Loucy (cell line): Measurements from ENCODE around the gene SLC6A18.

ENCODE experiments used
- CTCF ChIP-seq: fragments of 200-600 bp; sonication (generic); conservative IDR thresholded peaks from 2 replicates; pipeline ENCODE4 v1.5.1; 2014; ENCODE audit warnings: mild to moderate bottlenecking, antibody characterized with exemption, low read length
- EZH2phosphoT487 ChIP-seq: fragments of 200-600 bp; IDR thresholded peaks from 2 replicates; pipeline ENCODE4 v1.6.1; 2018; ENCODE audit warnings: antibody characterized with exemption, mild to moderate bottlenecking, moderate library complexity, borderline replicate concordance

- TF ChIP-seq CTCF (no peak), EZH2phosphoT487 (no peak)
These were observed 42.4 kb upstream of the SLC6A18 start for GRCh38 chr5:1182633-1183423.
